GM21737 (cell line): Measurements from ENCODE around the gene DIS3.
"Not testable (repeated sequence)": the region's sequence is repeated elsewhere in the genome, so short reads cannot be mapped to it uniquely, and the experiment has no call there.

ENCODE experiments used
- ATAC-seq: cut with Tn5 transposase; IDR thresholded peaks from one replicate; pipeline ENCODE4 v1.9.1; 2021; ENCODE audit warnings: mild to moderate bottlenecking, moderate library complexity; ENCODE audit not compliant: unreplicated experiment

DIS3 gene

DNA sequence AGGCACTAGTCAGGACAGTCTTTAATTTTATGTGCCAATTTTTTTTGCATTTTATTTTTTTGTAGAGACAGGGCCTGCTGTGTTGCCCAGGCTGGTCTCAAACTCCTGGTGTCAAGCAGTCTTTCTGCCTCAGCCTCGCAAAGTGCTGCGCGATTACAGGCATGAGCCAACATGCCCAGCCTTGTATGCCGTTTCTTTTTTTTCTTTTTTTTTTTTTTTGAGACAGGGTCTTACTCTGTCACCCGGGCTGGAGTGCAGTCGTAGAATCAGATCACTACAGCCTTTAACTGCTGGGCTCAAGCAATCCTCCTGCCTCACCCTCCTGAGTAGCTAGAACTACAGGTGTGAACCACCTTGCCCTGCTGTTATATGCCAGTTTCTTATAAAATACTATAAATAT is 27.6 kb downstream of the DIS3 start:
- no peak for ATAC-seq

DNA sequence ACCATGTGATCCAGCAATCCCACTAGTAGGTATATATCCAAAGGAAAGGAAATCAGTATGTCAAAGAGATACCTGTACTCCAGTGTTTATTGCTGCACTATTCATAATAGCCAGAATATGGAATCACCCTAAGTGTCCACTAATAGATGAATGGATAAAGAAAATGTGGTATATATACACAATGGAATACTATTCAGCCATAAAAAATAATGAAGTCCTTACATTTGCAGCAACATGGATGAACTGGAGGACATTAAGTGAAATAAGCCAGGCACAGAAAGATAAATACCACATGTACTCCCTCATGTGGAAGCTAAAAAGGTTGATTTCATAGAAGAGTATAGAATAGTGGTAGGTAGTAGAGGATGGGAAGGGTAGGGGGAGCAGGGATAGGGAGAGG is 30.5 kb downstream of the DIS3 start:
- no peak for ATAC-seq

DNA sequence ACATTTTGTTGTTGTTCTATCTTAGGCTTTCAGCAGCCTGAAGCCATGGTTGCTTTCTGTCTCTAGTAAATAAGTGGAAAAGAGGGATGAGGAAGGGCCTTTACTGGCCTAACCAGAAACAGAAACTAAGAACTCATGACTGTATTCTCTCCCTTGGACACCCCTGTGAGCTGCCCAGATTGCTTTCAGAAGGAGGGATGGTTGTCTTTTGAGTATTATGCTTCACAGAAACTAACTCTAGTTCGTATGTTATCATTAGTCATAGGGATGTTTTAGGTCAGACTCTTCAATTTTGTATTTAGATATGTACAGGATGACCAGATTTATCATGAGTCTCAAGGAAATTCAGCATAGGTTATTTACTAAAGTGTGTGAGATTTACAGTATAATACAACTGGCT is 36.4 kb downstream of the DIS3 start:
- no peak for ATAC-seq

DNA sequence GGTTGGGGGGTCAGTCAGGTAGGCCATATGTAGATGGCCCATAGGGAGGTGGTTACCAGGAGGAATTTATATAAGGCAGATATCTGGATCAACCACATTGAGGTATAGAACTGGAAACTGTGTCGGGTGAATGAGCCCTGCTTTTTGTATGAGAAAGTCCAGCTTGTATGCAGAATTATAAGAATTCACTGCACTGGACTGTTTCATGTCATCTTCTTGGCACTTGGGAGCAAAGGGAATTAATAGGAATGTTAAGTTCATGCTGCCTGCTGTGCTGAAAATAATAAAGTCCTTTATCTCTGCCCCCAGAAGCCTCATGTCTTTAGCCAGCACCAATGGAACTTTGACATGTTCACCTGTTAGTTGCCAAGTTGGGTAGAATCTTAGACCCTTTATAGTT is 41.7 kb downstream of the DIS3 start:
- ATAC-seq = no peak

DNA sequence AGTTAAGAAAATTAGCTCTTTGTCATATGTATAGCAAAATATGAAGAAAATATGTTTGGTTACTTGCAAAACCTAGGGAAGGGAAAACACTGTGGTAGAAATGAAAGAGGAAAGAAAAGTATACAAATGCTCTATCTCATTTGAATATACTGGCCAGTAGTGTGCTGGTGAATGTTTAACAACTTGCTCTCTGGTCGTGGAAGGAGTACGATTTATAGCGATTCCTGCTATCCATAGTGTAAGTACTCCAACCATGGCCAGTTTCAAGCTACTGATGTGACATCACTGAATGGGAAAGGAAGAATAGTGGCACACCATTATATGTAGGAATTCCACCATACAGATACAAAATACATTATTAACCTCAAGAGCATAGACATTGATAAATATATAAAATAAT is 44.7 kb downstream of the DIS3 start:
- ATAC-seq = no peak

DNA sequence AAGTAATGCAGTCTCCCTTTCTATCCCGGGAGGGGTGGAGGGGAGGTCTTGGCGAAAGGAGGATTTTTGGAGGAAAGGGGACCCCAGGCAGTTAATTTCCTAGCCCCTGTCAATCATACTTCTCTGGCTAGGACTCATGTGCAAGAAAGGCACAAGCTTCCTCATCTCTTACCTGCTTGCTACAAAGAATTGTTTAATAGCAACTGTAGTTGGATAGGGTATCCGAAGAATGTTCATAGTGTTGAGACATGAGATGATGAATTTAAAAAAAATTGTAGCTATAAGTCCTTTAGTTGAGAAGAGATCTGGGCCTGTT is 53.5 kb downstream of the DIS3 start:
- no peak for ATAC-seq

DNA sequence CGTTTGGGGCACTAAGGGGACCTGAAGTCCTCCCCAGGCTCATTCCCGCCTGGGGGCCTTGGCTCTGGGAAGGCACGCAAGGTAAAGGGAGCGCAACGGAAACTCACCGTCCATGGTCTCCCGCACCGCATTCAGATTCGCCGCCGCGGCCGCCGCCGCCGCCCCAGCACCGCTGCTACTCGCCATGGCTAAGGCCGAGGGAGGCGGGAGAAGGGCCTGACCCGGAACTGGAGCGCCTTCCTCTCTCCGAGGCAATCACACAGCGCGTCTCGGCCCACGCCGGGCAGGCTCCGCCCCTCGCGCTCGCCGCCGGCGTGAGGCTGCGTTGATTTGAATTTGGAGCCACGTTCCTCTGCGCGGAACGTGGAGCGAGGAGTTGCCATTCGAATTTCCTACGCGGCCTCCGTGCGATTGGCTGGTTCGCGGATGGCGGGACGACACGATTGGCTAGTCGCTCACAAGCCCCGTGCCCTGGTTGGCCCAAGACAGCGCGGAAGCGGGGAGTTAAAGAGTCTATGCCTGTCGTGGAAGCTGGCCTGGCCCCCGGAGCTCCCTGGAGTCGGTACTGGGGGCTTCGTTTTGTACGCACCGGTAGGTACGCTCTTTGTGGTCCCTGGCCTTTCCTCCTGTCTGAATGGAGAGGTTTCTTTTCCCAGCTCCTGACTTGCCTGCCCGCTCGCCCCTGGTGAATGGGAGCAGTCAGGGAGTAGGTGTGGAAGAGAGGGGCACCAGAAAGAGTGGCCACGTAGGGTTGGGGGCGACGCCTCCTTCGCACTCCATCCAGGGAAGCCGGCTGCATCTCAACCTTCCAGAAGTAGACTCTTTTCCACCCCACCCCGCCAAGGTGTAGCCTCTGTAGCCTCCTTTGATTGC is 54.0 kb downstream of the DIS3 start, which contains the start of the genes BORA and MZT1:
TSS of gene BORA (plus strand) at position 507 of the 873 bp plus-strand sequence. CDS start 1,018 bp downstream, outside the sequence.
TSS of gene MZT1 (minus strand) at position 213 of the 873 bp plus-strand sequence. CDS start at position 186, 27 bp downstream.
- ATAC-seq = peak; percentile 95

DNA sequence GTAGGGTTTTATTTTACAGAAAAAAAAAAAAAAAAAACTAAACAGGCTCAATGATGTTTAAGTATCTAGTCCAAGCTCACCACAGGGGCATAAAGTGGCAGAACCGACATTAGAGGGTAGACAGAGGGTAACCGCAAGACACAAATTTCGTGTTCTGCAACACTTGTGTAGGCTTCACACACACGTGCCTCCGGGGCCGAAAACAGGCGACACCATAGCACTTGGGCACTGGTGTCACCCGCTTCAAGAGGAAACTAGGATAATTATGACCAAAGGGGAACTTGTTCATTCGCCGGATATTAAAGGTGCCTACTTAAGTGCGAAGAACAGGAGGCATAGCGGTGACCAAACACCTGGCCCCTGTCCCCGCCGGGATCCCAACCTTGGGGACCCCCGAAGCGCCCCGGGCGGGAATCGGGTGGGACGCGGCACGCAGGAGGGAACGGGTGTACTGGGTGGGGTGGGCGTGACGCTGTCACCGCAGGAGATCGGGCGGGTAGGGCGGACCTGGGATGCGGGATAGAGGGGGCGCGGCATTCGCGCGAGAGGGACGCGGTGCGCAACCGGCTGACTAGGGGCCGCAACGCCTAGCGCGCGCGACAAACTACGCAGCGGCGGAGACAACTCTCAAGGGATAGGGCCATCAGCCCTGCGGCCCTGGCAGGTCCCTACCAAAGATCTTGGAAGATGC is 54.8 kb downstream of the DIS3 start:
- peak; percentile 29 for ATAC-seq

DNA sequence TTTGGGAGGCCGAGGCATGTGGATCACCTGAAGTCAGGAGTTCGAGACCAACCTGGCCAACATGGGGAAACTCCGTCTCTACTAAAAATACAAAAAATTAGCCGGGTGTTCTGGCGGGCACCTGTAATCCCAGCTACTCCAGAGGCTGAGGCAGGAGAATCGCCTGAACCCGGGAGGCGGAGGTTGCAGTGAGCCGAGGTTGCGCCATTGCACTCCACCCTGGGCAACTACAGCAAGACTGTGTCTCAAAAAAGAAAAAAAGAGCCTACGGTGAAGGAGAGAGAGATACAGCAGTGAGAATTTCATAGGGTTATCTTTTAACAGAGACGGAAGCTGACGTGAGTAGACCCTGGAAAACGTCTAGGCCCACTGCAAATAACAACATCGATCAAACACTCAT is 55.5 kb downstream of the DIS3 start:
- not testable (repeated sequence) for ATAC-seq

DNA sequence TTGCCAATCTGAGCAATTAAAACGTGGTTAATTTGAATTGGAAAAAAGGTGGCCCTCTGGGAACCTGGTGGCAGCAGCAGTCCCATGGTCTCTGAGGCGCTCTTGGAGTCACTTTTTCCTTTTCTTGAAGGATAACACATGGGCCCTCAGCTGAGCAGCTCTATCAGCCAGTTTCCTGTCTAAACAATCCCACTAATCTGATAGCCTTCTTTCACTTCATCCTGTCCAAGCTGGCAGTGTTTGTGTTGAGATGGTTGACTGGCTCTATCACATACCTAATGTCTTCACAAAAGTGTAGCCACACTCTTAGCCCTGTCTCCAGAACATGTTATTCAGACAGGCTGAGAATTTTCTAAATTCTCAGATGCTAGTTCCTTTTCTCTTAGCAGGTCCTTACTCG is 64.9 kb downstream of the DIS3 start:
- ATAC-seq = no peak
